OCI-LY3 (cell line): ENCODE data around the gene F12.

Experiments
- H2AFZ ChIP-seq: fragments of 200-600, 300-600 bp; shearing (Covaris generic); 2 replicates; pipeline ENCODE4 v1.6.0; 2014; ENCODE audit warnings: antibody characterized with exemption, low read depth, low read length
- H3K27ac ChIP-seq: fragments of 200-600, 300-600 bp; sonication (generic); 2 replicates; pipeline ENCODE4 v1.5.1; 2014; ENCODE audit warnings: mild to moderate bottlenecking, low read length, moderate library complexity, mixed read lengths
- H3K27me3 ChIP-seq: fragments of 200-600, 300-600 bp; sonication (generic); 2 replicates; pipeline ENCODE4 v1.6.1; 2014; ENCODE audit warnings: low read depth, low read length, mixed read lengths
- H3K36me3 ChIP-seq: fragments of 200-600, 300-600 bp; sonication (generic); replicated peaks from 2 replicates; pipeline ENCODE3; 2014; ENCODE audit warnings: low read depth, low read length, mixed read lengths
- H3K4me1 ChIP-seq: fragments of 300-600, 200-600 bp; sonication (generic); 2 replicates; pipeline ENCODE4 v1.6.1; 2014; ENCODE audit warnings: low read length, mixed read lengths
- H3K4me2 ChIP-seq: fragments of 200-600, 300-600 bp; sonication (generic); 2 replicates; pipeline ENCODE4 v1.6.1; 2014; ENCODE audit warnings: low read length, mixed read lengths
- H3K4me3 ChIP-seq: fragments of 300-600, 200-600 bp; sonication (generic); 2 replicates; pipeline ENCODE4 v1.5.1; 2014; ENCODE audit warnings: antibody characterized with exemption, mild to moderate bottlenecking, low read length, moderate library complexity
- H3K79me2 ChIP-seq: fragments of 300-600, 200-600 bp; shearing (Covaris generic); 2 replicates; pipeline ENCODE4 v1.6.1; 2014; ENCODE audit warnings: mild to moderate bottlenecking, low read length, mixed read lengths
- H3K9ac ChIP-seq: fragments of 300-600, 200-600 bp; shearing (Covaris generic); 2 replicates; pipeline ENCODE4 v1.6.0; 2014; ENCODE audit warnings: mild to moderate bottlenecking, low read length, moderate library complexity
- H3K9me3 ChIP-seq: fragments of 200-600, 300-600 bp; shearing (Covaris generic); 2 replicates; pipeline ENCODE4 v1.6.1; 2014; ENCODE audit warnings: low read length, mixed read lengths; ENCODE audit not compliant: insufficient read depth
- H4K20me1 ChIP-seq: fragments of 200-600, 300-600 bp; sonication (generic); 2 replicates; pipeline ENCODE4 v1.6.1; 2016; ENCODE audit warnings: low read length, mixed read lengths; ENCODE audit not compliant: insufficient read depth
- EZH2phosphoT487 ChIP-seq: fragments of 200-600 bp; shearing (Covaris generic); IDR thresholded peaks from 2 replicates; pipeline ENCODE4 v1.6.1; 2018; ENCODE audit warnings: antibody characterized with exemption, mixed run types, low read depth
- TF ChIP-seq, protein P1 (sequence below): fragments of 200-600, 300-600 bp; sonication (generic); IDR thresholded peaks from 2 replicates; pipeline ENCODE4 v1.5.1; 2014; ENCODE audit warnings: antibody characterized with exemption, low read length, low read depth

Gene F12

DNA sequence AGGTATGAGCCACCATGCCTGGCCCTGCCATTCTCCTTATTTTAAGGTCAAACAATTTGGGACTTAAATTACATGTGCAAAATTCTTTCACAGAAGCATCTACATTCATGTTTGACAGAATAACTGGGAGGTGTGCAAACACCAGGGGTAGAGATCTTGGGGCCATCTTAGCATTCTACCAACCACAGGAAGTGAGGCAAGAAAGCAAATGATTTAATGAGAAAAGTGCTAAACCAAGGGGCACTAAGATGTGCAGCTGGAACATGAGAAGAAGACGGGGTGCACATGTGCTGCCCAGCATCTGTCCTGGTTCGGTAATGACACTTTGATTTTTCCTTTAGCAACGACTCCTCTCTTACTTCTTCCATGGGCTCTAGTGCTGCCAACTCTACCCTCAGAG, 1.2 kb upstream of the F12 start:
- Histone ChIP-seq H3K9ac (no peak overlapping the region), H3K4me1 (peaks cover 13% of the 10 kb centered on the region), H3K79me2 (no peaks in the 10 kb centered on the region), H3K4me2 (no peak overlapping the region), H4K20me1 (no peaks in the 10 kb centered on the region), H3K36me3 (no peaks in the 10 kb centered on the region), H3K4me3 (no peak overlapping the region), H3K27me3 (peaks cover 9% of the 10 kb centered on the region), H3K9me3 (no peaks in the 10 kb centered on the region), H2AFZ (no peak overlapping the region), H3K27ac (no peak overlapping the region)
- TF ChIP-seq, protein P1, sequence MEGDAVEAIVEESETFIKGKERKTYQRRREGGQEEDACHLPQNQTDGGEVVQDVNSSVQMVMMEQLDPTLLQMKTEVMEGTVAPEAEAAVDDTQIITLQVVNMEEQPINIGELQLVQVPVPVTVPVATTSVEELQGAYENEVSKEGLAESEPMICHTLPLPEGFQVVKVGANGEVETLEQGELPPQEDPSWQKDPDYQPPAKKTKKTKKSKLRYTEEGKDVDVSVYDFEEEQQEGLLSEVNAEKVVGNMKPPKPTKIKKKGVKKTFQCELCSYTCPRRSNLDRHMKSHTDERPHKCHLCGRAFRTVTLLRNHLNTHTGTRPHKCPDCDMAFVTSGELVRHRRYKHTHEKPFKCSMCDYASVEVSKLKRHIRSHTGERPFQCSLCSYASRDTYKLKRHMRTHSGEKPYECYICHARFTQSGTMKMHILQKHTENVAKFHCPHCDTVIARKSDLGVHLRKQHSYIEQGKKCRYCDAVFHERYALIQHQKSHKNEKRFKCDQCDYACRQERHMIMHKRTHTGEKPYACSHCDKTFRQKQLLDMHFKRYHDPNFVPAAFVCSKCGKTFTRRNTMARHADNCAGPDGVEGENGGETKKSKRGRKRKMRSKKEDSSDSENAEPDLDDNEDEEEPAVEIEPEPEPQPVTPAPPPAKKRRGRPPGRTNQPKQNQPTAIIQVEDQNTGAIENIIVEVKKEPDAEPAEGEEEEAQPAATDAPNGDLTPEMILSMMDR: no peak
- TF ChIP-seq EZH2phosphoT487: no peak

DNA sequence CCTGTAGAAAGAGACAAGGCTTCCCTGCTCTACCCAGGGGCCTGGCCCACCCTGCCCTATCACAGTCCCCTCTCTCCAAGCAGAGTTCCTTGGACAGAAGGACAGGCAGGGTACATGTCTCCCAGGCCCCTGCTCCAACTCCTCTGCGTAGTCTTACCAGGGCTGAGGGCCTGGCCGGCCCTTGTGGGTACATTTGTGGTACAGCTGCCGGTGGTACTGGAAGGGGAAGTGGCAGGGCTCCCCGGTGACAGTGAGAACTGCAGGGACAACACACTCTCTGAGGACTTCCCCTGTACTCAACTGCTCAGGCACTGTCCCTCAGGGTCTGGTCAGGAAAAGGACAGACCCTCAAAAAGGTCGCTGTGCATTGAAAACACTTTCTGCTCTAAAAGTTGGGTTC, 3.6 kb downstream of the F12 start:
- TF ChIP-seq, protein P1: no peak
- TF ChIP-seq EZH2phosphoT487: no peak
- peaks cover 19% of the 10 kb centered on the region for H3K4me1 ChIP-seq

DNA sequence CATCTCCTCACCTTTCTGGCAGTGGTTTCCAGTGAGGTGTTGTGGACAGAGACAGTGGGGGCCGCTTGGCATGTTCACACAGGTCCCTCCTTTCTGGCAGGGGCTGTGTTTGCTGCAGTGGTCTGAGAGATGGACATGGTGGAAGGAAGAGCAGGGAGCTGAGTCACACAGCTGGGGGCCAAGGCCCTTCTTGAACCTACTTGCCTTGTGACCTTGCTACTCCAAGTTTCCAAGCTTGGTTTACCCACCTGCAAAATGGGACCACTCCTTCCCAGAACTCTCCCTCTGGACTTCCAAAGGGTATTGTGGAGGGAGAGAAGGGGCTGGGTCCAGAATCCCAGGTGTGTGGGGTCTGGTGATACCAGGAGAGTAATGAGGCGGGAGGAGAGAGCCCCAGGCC, 4.1 kb downstream of the F12 start:
- no peaks in the 10 kb centered on the region for H3K79me2 ChIP-seq
- H3K4me3 ChIP-seq: no peak overlapping the region
- H3K27ac ChIP-seq: no peak overlapping the region
- H3K27me3 ChIP-seq: peaks cover 17% of the 10 kb centered on the region
- H2AFZ ChIP-seq: no peak overlapping the region
- H3K4me2 ChIP-seq: 0 out of 2 replicates have a peak overlapping the region, but pooled peaks have one; percentile 16
- H3K9ac ChIP-seq: no peak overlapping the region
- no peaks in the 10 kb centered on the region for H4K20me1 ChIP-seq
- H3K4me1 ChIP-seq: peaks cover 19% of the 10 kb centered on the region
- H3K9me3 ChIP-seq: no peaks in the 10 kb centered on the region
- no peaks in the 10 kb centered on the region for H3K36me3 ChIP-seq
- TF ChIP-seq EZH2phosphoT487: no peak
- TF ChIP-seq, protein P1: no peak

More for the DNA sequence above, 3.6 kb downstream of the F12 start:
- Histone ChIP-seq H3K4me2 (0 out of 2 replicates have a peak overlapping the region, but pooled peaks have one; percentile 16), H3K4me3 (no peak overlapping the region), H3K36me3 (no peaks in the 10 kb centered on the region), H4K20me1 (no peaks in the 10 kb centered on the region), H3K79me2 (no peaks in the 10 kb centered on the region), H3K9ac (no peak overlapping the region), H3K27ac (no peak overlapping the region), H2AFZ (no peak overlapping the region; the same call in 1 of the 2 replicates), H3K9me3 (no peaks in the 10 kb centered on the region), H3K27me3 (peaks cover 17% of the 10 kb centered on the region)

DNA sequence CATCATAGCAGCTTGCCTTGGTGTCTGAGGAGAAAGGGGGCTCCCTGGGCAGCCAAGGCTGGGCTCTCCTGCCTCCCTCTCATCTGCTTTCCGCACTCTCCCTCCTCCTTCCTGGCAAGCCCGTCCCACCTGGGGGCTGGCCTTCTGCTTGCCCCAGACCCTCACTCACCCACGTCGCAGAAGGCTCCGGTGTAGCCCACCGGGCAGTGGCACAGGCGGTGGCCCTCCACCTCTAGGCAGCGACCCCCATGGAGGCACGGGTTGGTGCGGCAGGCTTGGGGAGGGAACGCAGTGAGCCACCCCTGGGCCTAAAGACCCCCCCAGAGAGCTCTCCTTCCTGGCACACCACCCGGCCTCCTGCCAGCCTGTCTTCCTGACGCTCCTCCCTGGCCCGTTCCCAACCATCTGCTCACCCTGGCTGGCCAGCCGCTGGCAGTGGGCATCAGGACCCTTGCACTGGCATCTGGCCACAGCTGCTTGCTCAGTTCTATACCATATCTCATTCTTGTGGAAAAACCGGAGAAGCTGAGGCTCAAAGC, 4.7 kb downstream of the F12 start:
- H3K27ac ChIP-seq: no peak overlapping the region
- peak overlapping the region; percentile 61 for H3K9ac ChIP-seq
- peak overlapping the region; percentile 40; the same call in 1 of the 2 replicates for H2AFZ ChIP-seq

More for the DNA sequence above, 4.7 kb downstream of the F12 start:
- Histone ChIP-seq H4K20me1 (no peaks in the 10 kb centered on the region), H3K36me3 (no peaks in the 10 kb centered on the region), H3K4me1 (peaks cover 19% of the 10 kb centered on the region), H3K79me2 (no peaks in the 10 kb centered on the region), H3K4me3 (peak overlapping the region; percentile 82), H3K27me3 (peaks cover 17% of the 10 kb centered on the region), H3K4me2 (peak overlapping the region; percentile 94), H3K9me3 (no peaks in the 10 kb centered on the region)
- no peak for TF ChIP-seq EZH2phosphoT487
- TF ChIP-seq, protein P1: no peak
